NCI-H2227 (cell line): Measurements from ENCODE around the gene ZNF444.
"Not testable (repeated sequence)": the region's sequence is repeated elsewhere in the genome, so short reads cannot be mapped to it uniquely, and the experiment has no call there.

Experiments
- DNase-seq: peaks from one replicate; lab custom pipeline; 2025; ENCODE audit not compliant: unreplicated experiment; lab: John Stamatoyannopoulos, UW

Gene ZNF444

DNA sequence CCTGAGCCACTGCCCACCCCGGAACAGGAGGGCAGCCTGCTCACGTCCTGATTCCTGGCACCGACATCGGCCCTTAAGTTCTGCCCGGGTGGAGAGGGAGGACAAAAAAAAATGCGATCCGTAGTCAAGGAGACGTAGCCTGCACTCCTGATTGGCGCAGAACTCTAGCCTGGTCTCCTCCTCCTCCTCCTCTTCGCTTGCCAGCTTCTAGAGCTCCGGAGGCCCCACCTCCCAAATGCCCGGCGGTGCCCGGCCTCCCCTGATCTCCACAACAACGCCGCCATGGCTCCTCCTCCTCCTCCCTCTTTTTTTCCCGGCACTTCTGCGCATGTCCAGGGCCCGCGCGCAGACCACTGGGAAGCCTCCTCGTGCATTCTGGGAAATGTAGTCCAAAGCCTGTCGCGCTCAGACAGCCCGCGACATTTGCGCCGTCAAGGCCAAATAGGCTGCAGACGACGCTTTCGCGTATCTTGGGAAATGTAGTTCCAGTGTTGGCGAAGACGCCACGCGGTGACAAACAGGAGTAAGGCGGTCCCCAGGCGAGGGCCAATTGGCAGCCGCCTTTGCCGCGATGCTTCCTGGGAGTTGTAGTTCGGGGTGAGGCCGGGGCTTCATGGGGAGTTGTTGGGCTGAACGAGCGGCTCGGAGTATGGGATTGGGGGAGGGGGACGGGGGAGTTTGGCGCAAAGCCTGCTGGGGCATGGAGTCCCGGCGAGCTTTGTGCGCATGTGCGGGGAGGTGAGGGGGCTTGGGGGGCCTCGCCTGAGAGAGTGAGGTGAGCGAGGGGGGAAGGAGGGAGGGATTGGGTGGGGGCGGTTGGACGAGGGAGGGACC is at the start of gene ZNF444:
TSS of gene ZNF444 (plus strand) at position 705 of the 834 bp plus-strand sequence. CDS start 5,625 bp downstream, outside the sequence.
- DNase-seq: peak; percentile 100

DNA sequence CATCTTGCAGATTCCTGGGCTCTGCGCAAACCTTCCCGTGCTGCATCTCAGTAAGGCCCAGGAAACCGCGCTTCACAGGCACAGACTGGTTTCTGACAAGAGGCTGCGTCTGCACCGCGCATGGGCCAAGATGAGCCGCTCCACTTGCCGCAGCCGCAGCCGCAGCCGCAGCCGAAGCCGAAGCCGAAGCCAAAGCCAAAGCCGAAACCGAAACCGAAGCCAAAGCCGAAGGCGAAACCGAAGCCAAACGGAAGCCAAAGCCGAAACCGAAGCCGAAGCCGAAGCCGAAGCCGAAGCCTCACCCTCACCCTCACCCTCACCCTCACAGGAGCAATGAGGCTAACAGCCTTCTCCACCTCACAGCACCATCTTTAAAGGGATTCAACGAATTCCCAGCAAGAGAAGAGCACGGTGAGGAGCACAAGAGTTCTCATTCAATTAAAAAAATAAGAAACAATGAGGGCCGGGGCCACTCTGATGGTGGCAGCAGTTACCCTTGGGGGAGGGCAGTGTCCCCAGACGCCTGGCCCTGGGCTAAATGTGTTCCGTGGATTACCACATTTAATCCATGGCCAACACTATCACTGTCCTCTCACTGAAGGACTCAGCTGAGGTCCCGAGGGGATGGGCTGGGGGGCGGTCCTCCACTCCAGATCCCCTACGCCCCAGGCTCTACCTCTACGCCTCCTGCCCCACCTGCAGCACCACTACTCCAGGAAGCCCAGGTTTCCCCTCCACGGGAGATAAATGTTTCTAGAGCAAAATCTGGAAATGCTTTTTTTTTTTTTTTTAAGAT is 49.1 kb upstream of the ZNF444 start:
- peak; percentile 95 for DNase-seq

DNA sequence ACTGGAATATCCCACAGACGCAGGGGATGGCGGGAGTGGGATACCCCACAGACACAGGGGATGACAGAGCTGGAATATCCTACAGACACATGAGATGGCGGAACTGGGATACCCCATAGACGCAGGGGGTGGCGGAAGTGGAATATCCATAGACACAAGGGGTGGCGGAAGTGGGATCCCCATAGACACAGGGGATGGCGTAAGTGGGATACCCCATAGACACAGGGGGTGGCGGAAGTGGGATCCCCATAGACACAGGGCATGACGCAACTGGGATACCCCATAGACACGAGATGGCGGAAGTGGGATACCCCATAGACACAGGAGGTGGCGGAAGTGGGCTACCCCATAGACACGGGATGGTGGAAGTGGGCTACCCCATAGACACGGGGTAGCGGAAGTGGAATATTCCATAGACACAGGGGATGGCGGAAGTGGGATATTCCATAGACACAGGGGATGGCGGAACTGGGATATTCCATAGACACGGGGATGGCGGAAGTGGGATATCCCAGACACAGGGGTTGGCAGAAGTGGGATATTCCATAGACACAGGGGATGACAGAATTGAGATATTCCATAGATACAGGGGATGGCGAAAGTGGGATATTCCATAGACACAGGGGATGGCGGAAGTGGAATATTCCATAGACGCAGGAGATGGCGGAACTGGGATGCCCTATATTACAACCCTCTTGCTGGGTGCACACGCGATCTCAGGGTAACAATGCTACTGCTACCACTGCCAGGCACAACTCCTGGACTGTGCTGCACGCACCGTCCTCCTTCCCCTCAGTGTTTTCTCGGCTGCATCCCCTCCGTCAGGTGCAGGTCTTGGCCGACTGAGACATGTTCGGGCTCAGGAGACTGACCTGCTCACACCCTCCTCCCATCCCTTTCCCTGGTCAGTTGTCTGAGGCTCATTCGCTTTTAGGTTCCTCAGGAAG is 48.1 kb upstream of the ZNF444 start:
- no peak for DNase-seq

DNA sequence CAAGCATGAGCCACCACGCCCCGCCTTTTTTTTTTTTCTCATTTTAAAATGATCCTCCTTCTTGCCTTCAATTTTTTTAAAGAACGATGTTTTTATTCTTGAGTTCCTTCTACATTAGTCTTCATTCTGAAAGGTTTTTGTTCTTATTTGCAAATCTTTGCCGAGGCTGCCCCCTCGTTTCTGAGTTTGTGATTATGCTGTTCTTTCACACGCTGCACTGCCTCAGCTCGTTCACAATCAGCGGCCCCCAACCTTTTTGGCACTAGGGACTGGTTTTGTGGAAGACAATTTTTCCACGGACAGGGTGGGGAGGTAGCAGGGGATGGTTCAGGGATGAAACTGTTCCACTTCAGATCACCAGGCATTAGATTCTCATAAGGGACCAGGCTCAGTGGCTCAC is 46.6 kb upstream of the ZNF444 start:
- DNase-seq: no peak

DNA sequence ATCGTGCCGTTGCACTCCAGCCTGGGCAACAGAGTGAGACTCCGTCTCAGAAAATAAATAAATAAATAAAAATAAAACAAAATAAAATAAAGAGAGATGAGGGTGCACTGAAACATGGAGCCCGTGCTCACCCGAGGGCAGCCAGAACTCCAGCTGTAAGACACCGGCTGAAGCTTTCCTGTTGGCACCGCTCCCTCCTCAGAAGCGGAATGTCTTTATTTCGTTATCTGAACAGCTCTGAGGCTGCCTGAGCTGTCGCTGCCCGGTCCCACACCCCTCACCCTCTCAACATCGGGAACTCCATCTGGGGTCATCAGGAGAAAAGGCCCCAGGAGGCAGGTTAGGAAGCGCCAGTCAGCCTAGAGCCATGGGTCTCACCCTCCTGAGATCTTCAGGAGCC is 44.4 kb upstream of the ZNF444 start:
- DNase-seq: no peak

DNA sequence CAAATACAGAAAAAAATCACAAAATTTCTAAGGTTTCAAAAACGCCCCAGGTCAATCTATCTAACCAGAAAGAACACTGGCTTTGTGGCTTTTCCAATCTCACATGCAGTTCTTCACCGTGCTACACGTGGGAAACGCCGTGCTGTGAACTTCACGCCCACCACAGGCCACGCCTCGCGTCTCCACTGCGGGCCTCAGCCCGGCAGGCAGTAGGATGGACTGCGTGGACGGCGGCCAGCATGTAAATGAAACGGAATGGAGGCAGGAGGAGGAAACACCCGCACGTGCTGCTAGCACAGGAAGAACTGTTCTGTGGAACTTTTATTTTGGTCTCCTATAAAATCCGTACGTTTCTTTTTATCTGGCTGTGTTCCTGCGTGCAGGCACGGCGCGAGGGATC is 43.8 kb upstream of the ZNF444 start:
- no peak for DNase-seq

DNA sequence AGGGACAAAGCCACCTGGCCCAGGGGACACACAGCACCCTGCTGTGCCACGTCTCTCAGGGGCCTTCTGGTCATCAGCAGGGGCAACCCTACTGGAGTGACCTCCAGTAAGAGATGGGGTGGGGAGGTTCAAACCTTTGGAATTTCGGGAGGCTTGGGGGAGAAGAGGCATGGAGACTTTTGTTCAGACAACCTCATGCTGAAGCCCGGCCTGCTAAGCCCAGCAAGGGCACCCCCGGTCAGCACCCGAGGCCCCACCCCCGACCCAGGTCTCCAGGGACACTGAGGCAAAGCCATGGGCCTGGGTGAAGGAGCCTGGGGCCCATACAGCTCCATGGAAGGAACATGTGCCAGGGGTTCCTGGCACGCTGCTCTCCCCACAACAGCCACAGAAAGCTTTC is 43.3 kb upstream of the ZNF444 start:
- no peak for DNase-seq

DNA sequence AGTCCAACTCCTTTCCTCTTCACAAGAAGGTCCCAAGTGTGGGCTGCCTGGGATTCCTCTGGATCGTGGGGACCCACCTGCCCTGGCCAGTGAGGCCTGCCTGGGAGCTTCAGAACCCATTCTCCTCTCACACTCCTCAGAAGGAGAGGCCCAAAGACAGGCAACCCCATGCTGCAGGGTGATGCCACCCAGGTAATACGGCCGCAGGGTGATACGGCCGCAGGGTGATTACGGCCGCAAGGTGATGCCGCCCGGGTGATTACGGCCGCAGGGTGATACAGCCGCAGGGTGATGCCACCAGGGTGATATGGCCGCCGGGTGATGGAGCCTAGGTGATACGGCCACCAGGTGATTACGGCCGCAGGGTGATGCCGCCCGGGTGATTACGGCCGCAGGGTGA is 42.9 kb upstream of the ZNF444 start:
- DNase-seq: not testable (repeated sequence)

DNA sequence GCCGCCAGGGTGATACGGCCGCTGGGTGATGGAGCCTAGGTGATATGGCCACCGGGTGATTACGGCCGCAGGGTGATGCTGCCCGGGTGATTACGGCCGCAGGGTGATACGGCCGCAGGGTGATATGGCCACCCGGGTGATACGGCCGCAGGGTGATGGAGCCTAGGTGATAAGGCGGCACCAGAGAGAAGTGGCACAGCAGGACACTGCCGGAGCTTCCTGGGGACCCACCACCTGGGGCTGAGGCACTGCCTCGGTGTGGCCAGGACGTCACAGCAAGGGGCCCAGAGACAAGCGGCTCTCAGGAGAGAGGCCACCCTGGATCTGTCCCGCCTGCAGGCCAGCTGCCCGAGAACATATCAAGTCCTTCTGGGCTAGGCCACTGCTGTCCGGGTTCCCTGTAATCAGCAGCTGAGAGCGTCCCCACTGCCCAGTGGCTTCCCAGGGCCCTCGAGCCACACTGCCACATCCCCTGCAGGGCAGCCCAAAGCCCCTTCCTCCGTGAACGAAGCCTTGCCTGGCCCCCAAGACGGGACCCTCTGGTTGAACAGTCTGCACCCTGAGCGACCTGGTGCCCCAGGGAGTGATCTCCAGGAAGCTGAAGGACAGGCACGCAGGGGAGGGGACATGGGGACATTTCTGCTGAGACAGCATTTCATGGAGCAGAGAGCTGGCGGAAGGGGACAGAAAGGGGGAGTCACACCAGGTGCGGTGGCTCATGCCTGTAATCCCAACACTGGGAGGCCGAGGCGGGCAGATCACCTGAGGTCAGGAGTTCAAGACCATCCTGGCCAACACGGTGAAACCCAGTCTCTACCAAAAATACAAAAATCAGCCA is 42.1 kb upstream of the ZNF444 start:
- DNase-seq: no peak

DNA sequence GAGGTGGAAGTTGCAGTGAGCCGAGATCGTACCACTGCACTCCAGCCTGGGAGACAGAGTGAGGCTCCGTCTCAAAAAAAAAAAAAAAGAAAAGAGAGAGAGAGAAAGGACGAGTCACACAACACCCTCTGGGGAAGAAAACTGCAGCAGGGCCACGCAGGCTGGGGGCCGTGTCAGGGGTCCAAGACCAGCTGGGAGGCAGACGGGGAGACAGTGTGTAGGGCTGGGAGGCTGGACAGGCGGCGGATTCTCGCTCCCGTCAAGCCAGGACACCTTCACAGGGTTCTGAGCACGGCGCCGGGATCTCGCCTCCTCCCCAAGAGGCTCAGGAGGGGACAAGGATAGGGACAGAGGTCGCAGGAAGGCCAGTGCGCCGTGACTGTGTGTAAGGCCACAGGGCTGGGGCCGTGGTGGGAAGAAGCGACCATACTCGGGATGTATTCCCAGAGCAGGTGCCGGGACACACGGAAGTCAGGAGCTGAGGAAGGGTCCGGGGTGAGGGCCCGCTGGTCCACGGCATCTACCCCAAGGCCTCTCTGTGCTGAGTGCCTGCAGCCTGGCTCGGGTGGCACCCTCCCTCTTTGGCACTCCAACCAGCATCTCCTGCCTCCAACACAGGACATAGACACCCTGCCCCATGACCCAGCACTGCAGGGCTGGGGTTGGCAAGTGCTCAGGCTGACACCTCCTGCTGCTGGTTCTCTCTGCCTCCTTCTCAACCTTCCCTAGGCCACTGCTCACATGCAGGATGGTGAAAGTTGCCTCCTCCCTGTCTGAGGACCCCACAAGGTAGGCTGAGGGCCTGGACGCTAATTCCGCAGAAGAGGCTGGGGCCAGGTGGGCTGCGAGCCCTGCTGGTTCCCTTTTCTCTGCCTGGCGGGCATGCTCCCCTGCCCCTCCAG is 41.2 kb upstream of the ZNF444 start:
- no peak for DNase-seq

DNA sequence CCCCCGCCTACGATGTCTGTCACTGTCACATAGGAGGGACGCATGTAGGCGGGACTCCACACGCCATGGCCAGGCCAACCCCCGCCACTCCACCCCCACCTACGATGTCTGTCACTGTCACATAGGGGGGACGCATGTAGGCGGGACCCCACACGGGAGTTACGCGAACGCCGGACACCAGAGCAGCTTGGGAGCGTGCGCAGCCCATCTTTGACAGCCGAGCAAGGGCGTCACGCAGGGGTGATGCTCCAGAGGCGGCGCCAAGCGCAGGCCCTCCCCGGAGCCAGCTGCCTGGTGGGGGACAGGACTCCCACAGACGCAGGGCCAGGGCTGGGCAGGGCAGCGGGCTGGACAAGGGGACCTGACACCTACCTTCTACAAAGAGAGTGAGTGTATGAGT is 40.0 kb upstream of the ZNF444 start:
- DNase-seq: no peak

DNA sequence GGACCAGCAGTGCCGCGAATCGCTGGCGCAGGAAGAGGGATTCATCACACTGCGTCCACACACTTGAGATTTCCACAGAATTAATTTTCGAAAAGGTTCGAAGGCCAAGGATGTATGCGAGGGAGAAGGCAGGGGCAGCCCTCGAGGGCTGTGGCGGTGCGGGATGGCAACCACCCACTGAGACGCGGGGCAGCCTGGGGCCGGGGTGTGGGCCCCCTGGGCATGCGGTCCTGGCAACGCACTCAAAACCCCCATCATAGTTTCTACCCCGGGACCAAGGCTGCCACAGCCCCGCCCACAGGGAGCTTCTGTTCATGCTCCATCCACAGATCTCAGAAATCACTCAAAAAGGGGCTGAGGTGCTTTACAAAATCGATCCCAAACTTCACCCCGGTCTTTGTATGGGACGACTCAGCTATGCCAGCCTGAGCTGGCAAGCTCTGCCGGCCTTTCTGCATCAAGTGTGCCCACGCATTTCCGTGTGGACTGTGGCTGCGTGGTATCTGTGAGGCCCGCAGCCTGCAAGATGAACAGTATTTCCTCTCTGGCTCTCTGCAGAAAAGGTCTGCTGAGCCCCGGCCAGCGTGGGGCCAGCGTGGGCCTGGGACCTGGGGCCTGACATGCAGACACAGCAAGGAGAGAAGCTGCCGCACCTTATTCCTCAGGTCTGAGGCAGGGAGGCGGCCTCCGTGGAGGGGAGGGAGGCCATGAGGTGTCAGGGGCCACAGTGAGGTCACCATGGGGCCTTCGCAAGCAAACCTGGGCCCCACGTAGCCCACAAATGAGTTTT is 39.1 kb upstream of the ZNF444 start:
- DNase-seq: no peak

DNA sequence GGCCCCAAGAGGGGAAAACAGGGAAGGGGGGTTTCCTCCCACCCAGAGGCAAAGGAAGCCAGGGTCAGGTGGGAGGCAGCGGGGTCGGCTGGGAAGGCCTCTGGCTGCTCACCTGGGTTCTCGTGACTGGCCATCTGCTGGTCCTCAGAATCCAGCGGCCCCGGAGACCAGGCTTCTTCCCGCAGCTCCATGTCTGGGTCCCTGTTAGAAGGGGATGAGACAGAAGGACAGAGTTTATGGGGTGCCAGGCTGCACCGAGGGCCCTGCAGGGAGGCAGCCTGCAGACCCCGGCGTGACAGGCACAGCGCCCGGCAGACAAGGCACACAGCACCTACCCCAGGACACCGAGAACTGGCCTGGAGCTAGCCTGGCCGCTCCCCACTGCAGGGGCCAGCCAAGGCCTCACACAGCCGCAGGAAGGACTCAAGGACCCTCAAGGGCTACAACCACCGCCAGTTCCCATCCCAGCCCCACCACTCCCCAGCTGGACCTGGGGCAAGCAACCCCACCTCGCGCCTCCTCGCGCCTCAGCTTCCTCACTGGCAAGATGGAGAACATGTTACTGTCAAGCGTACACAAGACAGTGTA is 38.0 kb upstream of the ZNF444 start:
- no peak for DNase-seq

DNA sequence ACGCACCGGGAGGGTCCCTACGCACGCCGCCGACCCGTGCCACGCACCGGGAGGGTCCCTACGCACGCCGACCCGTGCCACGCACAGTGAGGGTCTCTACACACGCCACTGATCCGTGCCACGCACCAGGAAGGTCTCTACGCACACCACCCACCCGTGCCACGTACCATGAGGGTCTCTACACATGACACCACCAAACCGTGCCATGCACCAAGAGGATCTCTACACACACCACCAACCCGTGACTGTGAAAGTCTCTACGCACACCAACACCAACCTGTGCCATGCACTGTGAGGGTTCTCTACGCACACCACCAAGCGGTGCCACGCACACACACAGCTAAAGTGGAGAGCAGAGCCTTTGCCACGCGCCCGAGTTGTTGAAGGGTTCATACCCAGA is 36.7 kb upstream of the ZNF444 start:
- DNase-seq: no peak

DNA sequence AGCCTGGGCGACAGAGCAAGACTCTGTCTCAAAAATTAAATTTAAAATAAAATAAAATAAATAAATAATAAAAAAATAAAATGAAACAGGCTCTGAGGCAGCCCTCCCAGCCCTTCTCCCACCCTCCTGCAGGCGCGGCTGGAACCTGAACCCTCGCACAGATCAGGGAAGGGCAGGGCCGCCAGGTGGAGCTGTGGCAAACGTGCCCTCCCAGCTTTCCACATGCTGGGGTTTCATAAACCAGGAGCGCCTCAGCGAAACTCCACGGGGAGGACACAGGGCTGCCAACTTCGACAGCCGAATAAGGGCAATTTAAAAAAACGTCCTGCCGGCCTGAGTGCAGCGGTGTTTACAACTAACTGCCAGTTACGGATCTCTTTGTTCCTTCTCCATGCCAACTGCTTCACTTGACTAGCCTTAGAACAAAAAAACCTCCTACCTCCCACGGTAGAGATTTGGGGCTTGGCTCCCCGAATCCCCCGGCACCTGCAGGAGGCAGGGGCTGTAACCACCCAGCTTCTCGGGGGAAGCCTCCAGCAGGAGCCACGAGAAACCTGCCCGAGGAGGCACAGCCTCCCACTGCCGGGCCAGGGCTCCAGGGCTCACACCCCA is 35.9 kb upstream of the ZNF444 start:
- no peak for DNase-seq

DNA sequence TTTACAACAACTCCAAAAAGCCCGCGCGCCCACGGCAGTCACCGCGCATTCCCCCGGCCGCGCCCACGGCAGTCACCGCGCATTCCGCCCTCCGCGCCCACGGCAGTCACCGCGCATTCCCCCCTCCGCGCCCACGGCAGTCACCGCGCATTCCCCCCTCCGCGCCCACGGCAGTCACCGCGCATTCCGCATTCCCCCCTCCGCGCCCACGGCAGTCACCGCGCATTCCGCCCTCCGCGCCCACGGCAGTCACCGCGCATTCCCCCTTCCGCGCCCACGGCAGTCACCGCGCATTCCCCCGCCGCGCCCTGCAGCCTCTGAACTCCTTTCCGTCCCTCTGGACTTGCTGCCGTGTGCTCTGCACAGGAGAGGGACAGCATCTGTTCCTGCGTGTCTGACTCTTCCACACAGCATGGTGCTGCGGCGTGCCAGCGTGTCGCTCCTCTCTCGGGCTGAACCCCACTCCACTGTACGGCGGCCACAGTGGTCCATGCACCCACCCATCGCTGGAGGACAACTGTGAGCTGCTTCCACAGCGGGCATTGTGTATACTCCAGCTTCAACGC is 35.2 kb upstream of the ZNF444 start:
- not testable (repeated sequence) for DNase-seq

DNA sequence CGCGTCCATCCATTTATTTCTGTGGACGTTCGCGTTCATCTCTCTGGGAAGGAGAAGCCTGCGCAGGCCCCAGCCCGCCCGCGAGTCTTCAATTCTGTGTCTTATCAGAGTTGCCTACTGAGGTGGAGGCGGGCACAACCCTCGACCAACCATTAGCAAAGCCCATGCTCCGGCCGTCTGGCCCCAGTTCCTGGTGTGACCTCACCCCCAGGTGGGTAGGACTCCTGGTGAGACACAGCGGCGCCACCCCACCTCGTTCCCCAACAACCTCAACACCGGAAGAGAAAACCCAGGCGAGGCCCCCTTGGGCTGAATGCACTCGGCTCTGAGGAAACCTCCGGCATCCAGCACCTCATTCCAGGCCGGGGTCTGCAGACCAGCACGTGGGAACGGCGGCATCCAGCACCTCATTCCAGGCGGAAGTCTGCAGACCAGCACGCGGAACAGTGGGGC is 34.7 kb upstream of the ZNF444 start:
- DNase-seq: no peak
